ENCODE results near the gene PRMT9. TPM values are rescaled to one million over a fixed set of nuclear protein-coding genes. Genes with fewer than 3 reads are reported as not detected.

Gene PRMT9
- total and polyA plus RNA-seq, 9 of the 15 experiments (the other 6 are each of a cell fraction or from before 2014, with no cell fraction given) = 3.5 to 15.6 (median 7.2) TPM

DNA sequence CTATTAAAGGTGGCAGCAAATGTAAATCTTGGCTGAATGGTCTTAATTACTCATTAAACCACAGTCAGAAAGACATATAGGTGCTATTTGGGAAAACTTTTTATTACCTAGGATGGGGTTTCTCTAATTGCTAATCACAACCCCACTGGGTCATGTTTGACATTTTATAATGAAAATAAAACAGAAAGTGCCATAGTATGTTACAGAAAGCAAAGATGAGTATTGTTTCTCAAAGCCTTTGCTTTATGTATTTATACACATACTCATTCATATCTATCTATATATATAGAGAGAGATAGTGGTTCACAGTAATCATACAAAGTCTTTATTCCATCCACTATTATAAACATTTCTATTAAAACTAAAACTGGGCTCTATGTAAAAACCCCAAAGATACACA lies 48.6 kb downstream of the PRMT9 start (continued):
- TF ChIP-seq, protein P1, sequence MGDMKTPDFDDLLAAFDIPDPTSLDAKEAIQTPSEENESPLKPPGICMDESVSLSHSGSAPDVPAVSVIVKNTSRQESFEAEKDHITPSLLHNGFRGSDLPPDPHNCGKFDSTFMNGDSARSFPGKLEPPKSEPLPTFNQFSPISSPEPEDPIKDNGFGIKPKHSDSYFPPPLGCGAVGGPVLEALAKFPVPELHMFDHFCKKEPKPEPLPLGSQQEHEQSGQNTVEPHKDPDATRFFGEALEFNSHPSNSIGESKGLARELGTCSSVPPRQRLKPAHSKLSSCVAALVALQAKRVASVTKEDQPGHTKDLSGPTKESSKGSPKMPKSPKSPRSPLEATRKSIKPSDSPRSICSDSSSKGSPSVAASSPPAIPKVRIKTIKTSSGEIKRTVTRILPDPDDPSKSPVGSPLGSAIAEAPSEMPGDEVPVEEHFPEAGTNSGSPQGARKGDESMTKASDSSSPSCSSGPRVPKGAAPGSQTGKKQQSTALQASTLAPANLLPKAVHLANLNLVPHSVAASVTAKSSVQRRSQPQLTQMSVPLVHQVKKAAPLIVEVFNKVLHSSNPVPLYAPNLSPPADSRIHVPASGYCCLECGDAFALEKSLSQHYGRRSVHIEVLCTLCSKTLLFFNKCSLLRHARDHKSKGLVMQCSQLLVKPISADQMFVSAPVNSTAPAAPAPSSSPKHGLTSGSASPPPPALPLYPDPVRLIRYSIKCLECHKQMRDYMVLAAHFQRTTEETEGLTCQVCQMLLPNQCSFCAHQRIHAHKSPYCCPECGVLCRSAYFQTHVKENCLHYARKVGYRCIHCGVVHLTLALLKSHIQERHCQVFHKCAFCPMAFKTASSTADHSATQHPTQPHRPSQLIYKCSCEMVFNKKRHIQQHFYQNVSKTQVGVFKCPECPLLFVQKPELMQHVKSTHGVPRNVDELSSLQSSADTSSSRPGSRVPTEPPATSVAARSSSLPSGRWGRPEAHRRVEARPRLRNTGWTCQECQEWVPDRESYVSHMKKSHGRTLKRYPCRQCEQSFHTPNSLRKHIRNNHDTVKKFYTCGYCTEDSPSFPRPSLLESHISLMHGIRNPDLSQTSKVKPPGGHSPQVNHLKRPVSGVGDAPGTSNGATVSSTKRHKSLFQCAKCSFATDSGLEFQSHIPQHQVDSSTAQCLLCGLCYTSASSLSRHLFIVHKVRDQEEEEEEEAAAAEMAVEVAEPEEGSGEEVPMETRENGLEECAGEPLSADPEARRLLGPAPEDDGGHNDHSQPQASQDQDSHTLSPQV (IDR thresholded peaks at IDR 0.05) = no peak
- TF ChIP-seq, protein P2, sequence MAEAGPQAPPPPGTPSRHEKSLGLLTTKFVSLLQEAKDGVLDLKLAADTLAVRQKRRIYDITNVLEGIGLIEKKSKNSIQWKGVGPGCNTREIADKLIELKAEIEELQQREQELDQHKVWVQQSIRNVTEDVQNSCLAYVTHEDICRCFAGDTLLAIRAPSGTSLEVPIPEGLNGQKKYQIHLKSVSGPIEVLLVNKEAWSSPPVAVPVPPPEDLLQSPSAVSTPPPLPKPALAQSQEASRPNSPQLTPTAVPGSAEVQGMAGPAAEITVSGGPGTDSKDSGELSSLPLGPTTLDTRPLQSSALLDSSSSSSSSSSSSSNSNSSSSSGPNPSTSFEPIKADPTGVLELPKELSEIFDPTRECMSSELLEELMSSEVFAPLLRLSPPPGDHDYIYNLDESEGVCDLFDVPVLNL (CRISPR knock-in tag; IDR thresholded peaks at IDR 0.05; ENCODE audit: low read depth) = no peak
- no peak for TF ChIP-seq XRCC3 (IDR thresholded peaks at IDR 0.05)
- TF ChIP-seq, protein P3, sequence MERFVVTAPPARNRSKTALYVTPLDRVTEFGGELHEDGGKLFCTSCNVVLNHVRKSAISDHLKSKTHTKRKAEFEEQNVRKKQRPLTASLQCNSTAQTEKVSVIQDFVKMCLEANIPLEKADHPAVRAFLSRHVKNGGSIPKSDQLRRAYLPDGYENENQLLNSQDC (CRISPR knock-in tag; IDR thresholded peaks at IDR 0.05) = no peak

DNA sequence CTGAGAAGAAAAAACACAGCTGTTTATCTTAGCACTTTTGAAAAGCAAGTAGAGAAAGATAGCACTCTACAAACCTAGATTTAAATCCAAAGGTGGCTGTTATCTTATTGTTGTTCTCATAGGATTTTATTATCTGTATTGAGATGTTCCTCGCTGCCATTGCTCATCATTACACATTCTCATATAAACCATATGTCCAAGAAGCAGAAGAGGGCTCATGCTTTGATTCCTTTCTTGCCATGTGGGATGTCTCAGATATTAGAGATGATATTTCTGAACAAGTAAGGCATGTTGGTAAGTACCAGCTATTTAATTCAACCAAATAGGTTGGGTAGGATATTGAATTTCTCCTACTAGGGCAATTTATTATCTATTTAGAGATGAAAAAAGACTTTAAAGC lies 50.3 kb downstream of the PRMT9 start:
- no TSS peak for BruUV-seq (replicated peaks)
- ChIA-PET POLR2A (no interaction called here), CTCF (ENCODE audit: low intra/inter-chr PET ratio) (no interaction called here)
- Histone ChIP-seq H2AFZ (ENCODE audit: low read depth, low read length) (no peak overlapping the region), H3K27me3 (ENCODE audit: control insufficient read depth in 2 of 2, insufficient read depth in 2 of 2, low read length in 2 of 2) (no peaks in the 10 kb centered on the region), H3K9ac (ENCODE audit: insufficient read depth in 1 of 2, low read depth in 2 of 2, low read length in 2 of 2) (no peak overlapping the region), H3K4me1 (replicated peaks in 1 of 2; ENCODE audit: control insufficient read depth in 2 of 2, insufficient read depth in 2 of 2, low read length in 2 of 2) (no peaks in the 10 kb centered on the region), H3K4me3 (no peak overlapping the region), H3K4me2 (ENCODE audit: insufficient read depth, low read length) (no peak overlapping the region), H4K20me1 (replicated peaks; ENCODE audit: control insufficient read depth, insufficient read depth, low read length) (no peaks in the 10 kb centered on the region), H3K9me1 (ENCODE audit: control insufficient read depth, insufficient read depth, low read length) (no peaks in the 10 kb centered on the region), H3K9me3 (replicated peaks; ENCODE audit: control insufficient read depth, insufficient read depth, low read depth, low read length) (no peaks in the 10 kb centered on the region), H3K27ac (ENCODE audit: extremely low read depth, low read depth, low read length) (no peak overlapping the region), H3K36me3 (ENCODE audit: control insufficient read depth, insufficient read depth, low read length) (peaks cover 92% of the 10 kb centered on the region), H3K79me2 (ENCODE audit: control insufficient read depth, insufficient read depth, low read length) (no peaks in the 10 kb centered on the region)
- no peak for ATAC-seq
- in situ Hi-C loops (cut with MboI) (no loop called here), intact Hi-C loops (cut with micrococcal nuclease) (no loop called here)
- DNase-seq (ENCODE audit: extremely low read depth in 1 of 4, low spot score in 3 of 4) = no peak
- WGBS (ENCODE audit: insufficient coverage, low coverage, missing lambda C conversion rate) = 80% methylated on average over 1 of the region's 1 CpG
- FAIRE-seq = no peak
- TF ChIP-seq EWSR1 (IDR thresholded peaks at IDR 0.05; ENCODE audit: borderline replicate concordance, low read depth, partially characterized antibody) (no peak), HMGN3 (IDR thresholded peaks at IDR 0.05; ENCODE audit: borderline replicate concordance, extremely low read depth, insufficient read length, low read depth, low read length) (no peak), TEAD4 (IDR thresholded peaks at IDR 0.05; ENCODE audit: low read length) (no peak), TEAD4 (CRISPR knock-in tag; IDR thresholded peaks at IDR 0.05; ENCODE audit: borderline replicate concordance) (no peak), STAT5B (CRISPR knock-in tag; IDR thresholded peaks at IDR 0.05) (no peak), ZNF76 (CRISPR knock-in tag; IDR thresholded peaks at IDR 0.05; ENCODE audit: borderline replicate concordance) (no peak)
- TF ChIP-seq, protein P4, sequence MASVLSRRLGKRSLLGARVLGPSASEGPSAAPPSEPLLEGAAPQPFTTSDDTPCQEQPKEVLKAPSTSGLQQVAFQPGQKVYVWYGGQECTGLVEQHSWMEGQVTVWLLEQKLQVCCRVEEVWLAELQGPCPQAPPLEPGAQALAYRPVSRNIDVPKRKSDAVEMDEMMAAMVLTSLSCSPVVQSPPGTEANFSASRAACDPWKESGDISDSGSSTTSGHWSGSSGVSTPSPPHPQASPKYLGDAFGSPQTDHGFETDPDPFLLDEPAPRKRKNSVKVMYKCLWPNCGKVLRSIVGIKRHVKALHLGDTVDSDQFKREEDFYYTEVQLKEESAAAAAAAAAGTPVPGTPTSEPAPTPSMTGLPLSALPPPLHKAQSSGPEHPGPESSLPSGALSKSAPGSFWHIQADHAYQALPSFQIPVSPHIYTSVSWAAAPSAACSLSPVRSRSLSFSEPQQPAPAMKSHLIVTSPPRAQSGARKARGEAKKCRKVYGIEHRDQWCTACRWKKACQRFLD (CRISPR knock-in tag; IDR thresholded peaks at IDR 0.05) = no peak
- TF ChIP-seq, protein P5, sequence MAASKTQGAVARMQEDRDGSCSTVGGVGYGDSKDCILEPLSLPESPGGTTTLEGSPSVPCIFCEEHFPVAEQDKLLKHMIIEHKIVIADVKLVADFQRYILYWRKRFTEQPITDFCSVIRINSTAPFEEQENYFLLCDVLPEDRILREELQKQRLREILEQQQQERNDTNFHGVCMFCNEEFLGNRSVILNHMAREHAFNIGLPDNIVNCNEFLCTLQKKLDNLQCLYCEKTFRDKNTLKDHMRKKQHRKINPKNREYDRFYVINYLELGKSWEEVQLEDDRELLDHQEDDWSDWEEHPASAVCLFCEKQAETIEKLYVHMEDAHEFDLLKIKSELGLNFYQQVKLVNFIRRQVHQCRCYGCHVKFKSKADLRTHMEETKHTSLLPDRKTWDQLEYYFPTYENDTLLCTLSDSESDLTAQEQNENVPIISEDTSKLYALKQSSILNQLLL (CRISPR knock-in tag; IDR thresholded peaks at IDR 0.05; ENCODE audit: borderline replicate concordance) = no peak

Data from K562 (cell line).